GM19239 (cell line): ENCODE measurements around the gene BMP7.

Source experiments
- DNase-seq: peaks from one replicate; pipeline ENCODE4 v3.0.0; 2011; ENCODE audit warnings: low spot score; ENCODE audit not compliant: insufficient read length
- FAIRE-seq: peaks from 2 replicates; lab custom pipeline; 2011; peaks lifted over from hg19 to GRCh38; lab: Jason Lieb, UNC

The BMP7 gene

DNA sequence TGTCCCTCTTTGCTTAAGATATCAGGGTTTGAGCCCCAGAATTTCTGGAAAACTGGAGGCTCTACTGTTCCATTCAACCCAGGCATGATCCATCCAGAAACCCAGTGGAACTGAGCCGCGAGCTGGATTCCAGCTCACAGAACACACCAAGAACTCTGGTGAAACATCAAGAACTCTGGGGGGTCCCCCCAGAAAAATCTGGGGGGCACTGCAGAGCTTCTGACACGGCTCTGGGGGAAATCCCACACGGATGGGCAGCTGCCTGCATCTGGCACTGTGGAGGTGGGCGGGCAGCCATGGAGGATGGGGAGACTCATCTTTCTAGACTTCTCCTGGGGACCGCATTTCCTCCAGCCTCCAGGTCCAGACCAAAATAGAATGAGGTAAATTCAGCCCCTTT lies 51.0 kb downstream of the BMP7 start:
- DNase-seq (no peak), FAIRE-seq (no peak)

DNA sequence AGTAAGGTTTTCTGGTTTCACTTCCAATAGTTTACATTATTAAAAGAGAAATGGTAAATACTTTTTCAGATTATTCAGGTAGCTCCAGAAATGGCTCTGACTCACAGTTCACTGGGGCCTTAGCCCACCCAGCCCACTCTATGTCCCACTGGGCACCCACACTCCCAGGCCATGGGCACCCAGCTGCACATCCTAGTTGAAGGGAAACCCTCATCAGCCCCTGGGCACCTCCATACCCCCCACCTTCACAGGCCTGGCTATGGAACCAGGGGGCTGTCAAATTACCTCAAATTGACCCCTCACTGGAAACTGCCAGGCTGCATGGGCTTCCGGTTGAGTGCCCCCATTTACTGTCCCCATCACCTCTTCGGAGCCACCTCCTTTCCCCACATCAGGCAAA lies 51.5 kb downstream of the BMP7 start:
- FAIRE-seq (no peak), DNase-seq (no peak)

- FAIRE-seq (no peak), DNase-seq (no peak)
Observed at GRCh38 chr20:57214427-57214826, 52.0 kb downstream of the BMP7 start.

DNA sequence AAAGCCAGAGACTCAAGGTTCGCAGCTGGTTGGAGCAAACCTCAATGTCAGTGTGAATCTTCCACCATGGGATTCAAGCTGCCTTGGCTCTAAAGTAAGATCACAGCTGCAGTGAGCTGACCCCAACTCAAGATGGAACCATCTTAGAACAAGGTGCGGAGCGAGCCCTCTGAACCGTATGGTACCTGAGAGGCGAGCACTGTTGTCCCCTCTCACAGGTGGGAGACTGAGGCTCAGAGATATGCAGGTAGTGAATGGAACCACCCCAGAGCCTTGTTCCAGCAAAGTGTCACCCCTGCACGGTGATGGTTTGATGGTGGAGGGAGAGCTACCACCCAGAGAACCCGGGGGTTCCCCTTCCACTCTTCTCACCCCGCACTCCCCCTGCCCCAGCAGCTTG lies 52.5 kb downstream of the BMP7 start:
- FAIRE-seq (no peak), DNase-seq (no peak)

- DNase-seq (no peak), FAIRE-seq (no peak)
Observed at GRCh38 chr20:57213291-57213690, 53.1 kb downstream of the BMP7 start.

GRCh38 chr20:57212534-57213276 lies 53.7 kb downstream of the BMP7 start:
- no peak for DNase-seq

DNA sequence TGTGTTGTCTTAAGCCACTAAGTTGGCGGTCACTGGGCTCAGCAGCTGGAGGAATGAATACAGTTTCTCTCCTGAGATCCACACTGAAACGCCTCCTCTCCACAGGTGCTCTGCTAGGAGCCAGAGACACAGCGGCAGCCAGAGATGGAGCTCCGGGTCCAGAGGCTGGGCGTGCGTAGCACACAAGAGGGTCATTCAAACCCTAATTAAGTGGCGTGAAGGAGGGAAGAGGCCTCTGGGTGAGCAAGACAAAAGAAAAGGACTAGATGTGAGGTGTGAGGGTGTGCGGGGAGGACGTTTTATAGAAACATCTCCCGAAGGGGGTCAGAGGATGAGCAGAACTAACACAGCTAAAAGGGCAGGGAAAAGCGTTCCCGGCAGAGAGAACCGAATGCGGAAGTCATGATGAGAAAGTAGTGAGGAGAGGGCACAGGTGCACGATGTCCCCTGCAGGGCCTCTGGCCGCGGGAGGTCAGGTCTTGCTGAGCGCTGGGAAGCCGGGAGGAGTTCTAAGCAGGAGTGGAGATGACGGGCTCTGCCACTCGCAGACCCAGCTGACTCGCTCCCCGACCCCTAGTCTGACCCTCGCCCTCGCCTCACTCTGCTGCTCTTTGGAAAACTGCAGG lies 54.4 kb downstream of the BMP7 start:
- FAIRE-seq (no peak), DNase-seq (no peak)

More at GRCh38 chr20:57212534-57213276, 53.7 kb downstream of the BMP7 start:
- no peak for FAIRE-seq

- no peak for DNase-seq
- FAIRE-seq = no peak
Observed at GRCh38 chr20:57211406-57211805, 55.0 kb downstream of the BMP7 start.

DNA sequence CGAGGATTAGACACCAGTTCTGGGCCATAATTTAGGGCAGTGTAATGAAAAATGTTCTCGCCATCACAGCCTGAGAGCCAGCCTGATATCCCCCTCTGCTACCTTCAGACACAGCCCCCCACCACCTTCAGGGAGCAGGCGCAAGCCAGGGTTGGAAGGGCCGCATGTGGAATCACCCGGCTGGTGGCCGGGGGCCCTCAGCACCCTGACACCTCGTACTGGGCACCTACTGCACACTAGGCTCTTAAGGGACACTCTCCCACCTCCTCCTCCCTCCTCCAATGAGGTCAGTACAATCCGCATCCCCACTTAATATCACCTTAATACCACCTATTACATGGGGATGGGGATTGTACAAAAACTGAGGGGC lies 55.5 kb downstream of the BMP7 start:
- DNase-seq = no peak
- no peak for FAIRE-seq

DNA sequence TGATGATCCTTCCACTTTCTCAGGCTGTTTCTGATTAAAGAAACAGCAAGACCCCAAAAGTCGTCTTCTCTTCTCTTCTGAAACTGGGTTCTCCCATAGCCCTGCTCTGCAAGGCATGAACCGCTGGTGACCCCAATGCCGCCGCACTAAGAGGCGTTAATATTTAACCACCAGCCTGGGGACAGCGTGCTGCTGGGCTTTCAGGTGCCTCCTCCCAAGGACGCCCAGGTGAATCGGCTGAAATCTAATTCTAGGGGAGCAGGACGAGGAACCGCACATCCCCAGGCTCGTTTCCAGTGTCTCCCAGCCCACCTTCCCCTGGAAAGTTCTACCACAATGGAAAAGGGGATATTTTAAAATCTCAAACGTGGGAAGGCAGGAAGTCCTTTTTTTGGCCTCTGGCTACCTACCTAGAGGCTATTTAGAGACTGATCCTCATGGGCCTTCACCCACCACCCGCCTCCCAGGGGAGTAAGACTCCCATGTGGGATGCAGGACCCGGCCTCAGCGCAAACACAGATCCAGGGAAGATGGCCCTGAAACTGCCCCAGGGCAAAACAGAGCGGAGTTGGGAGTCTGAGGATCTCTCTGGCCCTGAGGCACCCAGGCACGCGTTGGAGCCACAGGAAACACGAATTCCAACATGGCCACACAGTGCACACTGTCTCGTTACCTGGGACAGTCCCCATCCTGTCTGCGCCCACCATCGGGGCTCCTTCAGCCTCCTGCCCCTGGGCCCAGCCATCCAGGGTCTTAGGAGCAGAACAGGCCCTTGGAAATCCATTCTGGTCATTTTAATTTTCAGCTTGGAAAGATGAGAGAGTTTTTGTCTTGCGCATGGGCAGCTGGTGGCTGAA lies 56.2 kb downstream of the BMP7 start:
- DNase-seq = no peak
- FAIRE-seq = no peak

DNA sequence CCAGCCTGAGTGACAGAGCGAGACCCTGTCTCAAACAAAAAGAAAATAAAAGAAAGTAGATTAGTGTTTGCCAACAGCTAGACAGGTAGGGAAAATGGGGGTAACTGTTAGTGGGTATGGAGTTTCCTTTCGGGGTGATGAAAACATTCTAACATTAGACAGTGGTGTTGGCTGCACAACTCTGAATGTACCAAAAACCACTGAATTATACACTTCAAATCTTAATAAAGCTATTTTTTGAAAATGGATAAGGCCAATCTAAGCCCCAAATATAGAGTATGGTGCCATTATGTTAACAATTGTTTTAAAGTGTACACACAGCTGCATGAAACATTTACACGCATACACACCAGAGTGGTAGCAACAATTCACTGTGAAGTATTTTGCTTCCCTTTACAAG lies 57.0 kb downstream of the BMP7 start:
- DNase-seq = no peak
- no peak for FAIRE-seq

DNA sequence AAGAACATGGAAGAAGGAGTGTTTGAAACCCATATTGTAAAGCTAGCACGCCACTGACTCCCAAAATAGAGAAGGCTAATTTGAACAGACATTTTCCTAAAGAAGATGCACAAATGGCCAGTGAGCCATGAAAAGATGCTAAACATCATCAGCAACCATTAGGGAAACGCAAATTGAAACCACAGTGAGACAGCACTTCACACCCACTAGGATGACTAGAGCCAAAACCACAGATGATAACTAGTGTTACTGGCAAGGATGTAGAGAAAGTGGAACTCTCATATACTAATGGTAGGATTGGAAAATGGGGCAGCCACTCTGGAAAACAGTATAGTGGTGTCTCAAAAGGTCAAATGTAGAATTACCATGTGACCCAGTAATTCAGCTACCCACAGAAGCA lies 58.2 kb downstream of the BMP7 start:
- FAIRE-seq = no peak
- no peak for DNase-seq

DNA sequence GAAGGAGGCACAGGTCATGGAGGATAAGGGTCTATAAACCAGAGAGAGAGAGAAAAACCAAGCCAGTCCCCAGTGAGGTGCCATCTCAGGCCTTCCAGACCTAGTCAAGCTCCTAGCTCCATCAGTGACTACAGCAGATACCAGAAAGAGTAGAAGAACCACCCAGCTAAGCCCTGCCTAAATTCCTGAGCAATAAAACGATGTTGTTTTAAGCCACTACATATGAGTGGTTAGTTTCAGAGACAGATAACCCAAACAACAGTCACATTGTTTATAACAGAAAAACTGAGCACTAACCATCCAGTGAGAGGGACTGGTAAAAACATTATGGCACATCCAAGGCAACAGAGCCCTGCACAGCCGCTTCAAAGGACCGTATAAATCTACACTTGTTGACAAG lies 59.2 kb downstream of the BMP7 start:
- FAIRE-seq (no peak), DNase-seq (no peak)

DNA sequence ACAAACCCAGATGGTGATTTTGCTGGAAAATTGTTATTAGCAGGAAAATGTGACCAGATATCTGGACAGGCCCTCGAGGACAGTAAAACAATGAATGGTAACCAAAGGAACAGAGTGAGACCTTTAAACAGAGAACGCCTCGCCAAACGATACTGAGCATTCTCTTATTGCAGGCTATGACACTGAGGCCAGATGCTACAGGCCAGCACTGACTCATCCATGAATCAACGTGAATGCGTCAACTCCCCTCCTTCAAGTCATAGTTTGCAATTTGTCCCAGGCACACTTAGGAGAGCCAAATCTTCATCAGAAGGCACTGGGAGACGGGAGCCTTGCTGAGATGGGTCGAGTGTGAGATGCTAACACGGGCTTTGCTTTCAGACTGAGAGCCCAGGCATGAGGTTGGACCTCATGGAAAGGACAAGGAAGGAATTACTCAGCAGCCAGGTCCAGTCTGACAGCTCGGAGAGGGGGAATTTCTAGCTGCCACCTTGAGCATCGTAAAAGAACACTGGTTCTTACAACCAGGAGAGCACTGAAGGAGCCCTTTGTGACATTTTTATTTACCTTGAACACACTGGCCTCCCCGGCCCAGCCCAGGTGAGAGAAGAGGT lies 60.7 kb downstream of the BMP7 start:
- DNase-seq = no peak
- FAIRE-seq = no peak

- FAIRE-seq (no peak), DNase-seq (no peak)
Observed at GRCh38 chr20:57203986-57204385, 62.5 kb downstream of the BMP7 start.

GRCh38 chr20:57203204-57203603 lies 63.2 kb downstream of the BMP7 start:
- no peak for FAIRE-seq
- DNase-seq = no peak

- DNase-seq = no peak
- FAIRE-seq = no peak
Observed at GRCh38 chr20:57202309-57202708, 64.1 kb downstream of the BMP7 start.

DNA sequence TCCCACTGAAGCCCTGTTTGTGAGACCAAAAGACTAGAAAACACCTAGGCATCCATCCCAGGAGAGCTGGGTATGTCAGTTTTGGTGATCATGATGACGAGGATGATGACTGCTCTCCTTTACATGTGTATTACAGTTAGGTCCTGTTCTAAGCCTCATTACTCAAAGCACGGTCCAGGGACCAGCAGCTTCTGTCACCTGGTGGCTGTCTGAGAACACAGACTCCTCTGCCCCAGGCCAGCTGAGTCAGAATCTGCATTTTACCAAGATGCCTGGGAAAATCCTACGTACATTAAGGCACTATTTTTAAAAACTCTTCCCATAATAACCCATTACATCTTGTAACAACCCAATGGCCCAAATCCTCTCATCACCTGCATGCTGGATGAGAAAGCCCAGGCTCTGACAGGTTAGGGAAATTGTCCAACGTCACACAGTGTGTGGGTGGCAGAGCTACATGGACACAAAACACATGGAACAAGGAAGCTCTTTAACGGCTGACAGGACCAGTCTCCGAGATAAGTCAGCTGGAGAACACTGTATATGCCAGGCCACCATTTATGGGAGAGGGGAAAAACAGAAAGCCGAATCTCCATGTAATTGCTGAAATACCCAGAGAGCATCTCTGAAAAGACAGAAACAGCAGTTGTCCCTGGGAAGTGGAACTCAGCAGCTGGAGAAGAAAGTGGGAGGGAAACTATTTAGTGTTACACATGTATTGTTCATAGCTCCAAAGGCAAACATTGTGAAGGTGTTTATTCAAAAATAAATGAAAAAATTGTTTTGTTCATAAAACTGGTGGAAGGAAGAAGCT lies 65.4 kb downstream of the BMP7 start:
- no peak for FAIRE-seq
- DNase-seq = no peak

- no peak for FAIRE-seq
- no peak for DNase-seq
Observed at GRCh38 chr20:57199656-57200405, 66.6 kb downstream of the BMP7 start.
